Tibial nerve (tissue), 3 donors: ENCODE data around the gene EFHC2.

ENCODE experiments used
- POLR2A ChIP-seq, 2 donors: fragments of 450-650 bp; IDR thresholded peaks; one replicate each; pipeline ENCODE4 v1.6.1; 2017; ENCODE audit warnings: antibody characterized with exemption in 2 of 2, mild to moderate bottlenecking in 2 of 2, moderate library complexity in 2 of 2
- TF ChIP-seq, protein P1 (sequence below), 5 experiments: fragments of 200-600 bp in 3 of 5; fragments of 450-650 bp in 2 of 5; sonication (generic) in 3 of 5; IDR thresholded peaks; one replicate each; pipeline ENCODE4 v1.5.1; 2016 to 2019; ENCODE audit warnings: antibody characterized with exemption in 5 of 5, mild to moderate bottlenecking in 3 of 5, moderate library complexity in 2 of 5

DNA sequence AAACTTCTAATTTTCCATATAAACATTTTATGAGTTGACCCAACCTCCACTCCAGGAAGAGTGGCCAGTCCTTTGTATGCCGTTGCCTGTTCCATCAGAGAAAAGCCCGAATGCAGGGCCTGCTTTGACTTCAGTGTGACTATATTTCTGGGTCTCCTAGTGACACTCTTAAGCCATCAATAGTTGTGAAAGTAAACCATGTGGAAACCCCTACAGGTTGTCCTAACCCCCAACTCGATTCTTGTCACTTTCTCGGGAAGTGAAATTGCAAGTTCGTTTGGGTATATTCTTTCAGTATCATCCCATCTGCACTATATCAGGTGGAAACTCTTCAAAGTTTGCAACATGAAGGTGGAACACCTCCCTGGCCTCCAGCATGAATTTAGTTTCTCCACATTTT, 52.8 kb downstream of the EFHC2 start:
- no peak for TF ChIP-seq POLR2A (IDR thresholded peaks at IDR 0.05)
- TF ChIP-seq, protein P1, sequence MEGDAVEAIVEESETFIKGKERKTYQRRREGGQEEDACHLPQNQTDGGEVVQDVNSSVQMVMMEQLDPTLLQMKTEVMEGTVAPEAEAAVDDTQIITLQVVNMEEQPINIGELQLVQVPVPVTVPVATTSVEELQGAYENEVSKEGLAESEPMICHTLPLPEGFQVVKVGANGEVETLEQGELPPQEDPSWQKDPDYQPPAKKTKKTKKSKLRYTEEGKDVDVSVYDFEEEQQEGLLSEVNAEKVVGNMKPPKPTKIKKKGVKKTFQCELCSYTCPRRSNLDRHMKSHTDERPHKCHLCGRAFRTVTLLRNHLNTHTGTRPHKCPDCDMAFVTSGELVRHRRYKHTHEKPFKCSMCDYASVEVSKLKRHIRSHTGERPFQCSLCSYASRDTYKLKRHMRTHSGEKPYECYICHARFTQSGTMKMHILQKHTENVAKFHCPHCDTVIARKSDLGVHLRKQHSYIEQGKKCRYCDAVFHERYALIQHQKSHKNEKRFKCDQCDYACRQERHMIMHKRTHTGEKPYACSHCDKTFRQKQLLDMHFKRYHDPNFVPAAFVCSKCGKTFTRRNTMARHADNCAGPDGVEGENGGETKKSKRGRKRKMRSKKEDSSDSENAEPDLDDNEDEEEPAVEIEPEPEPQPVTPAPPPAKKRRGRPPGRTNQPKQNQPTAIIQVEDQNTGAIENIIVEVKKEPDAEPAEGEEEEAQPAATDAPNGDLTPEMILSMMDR (IDR thresholded peaks at IDR 0.05), result no peak
